ENCODE measurements around the gene SLC40A1.

SLC40A1 gene, protein sequence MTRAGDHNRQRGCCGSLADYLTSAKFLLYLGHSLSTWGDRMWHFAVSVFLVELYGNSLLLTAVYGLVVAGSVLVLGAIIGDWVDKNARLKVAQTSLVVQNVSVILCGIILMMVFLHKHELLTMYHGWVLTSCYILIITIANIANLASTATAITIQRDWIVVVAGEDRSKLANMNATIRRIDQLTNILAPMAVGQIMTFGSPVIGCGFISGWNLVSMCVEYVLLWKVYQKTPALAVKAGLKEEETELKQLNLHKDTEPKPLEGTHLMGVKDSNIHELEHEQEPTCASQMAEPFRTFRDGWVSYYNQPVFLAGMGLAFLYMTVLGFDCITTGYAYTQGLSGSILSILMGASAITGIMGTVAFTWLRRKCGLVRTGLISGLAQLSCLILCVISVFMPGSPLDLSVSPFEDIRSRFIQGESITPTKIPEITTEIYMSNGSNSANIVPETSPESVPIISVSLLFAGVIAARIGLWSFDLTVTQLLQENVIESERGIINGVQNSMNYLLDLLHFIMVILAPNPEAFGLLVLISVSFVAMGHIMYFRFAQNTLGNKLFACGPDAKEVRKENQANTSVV

DNA sequence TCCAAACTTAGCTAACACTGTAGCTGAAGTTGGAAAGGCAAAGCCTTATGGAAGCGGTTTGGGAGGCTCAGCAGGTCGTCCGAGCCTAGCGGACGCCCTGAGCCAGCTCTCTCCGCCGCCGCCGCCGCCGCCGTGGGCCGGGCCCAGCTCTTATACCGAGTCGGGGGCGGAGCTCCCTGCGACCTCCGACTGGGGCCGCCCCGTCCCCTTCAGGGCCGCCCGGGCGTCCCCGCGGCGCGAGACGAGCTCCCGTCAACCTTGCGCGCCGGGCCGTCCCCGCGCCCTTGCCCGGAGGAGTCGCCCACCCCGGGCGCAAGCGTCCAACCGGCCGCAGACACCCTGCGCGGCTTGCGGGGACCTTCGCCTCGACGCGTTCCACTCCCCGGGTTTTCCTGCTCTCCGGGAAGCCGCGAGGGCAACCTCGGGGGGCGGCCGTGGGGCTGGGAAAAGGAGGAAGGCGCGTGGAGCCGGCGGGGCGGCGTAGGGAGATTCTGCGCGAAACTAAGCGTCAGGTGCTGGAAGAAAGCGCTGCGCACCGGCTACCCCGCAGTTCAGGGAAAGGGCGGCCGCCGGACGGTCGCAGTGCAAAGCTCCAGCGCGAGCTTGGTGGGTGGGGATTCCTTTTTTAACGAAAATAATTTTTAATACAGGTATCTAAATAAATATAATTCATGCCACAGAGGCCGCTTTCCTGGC, at the start of gene SLC40A1:
Gene SLC40A1 (minus strand): TSS at position 129 of the 696 bp plus-strand sequence. CDS start 326 bp downstream, outside the sequence.
- H2AFZ ChIP-seq (ENCODE audit: low read length): peak within 1 kb of the TSS; percentile 60
- no peak for TF ChIP-seq EZH2phosphoT487 (IDR thresholded peaks at IDR 0.05; ENCODE audit: borderline replicate concordance)
- TF ChIP-seq, protein P1, sequence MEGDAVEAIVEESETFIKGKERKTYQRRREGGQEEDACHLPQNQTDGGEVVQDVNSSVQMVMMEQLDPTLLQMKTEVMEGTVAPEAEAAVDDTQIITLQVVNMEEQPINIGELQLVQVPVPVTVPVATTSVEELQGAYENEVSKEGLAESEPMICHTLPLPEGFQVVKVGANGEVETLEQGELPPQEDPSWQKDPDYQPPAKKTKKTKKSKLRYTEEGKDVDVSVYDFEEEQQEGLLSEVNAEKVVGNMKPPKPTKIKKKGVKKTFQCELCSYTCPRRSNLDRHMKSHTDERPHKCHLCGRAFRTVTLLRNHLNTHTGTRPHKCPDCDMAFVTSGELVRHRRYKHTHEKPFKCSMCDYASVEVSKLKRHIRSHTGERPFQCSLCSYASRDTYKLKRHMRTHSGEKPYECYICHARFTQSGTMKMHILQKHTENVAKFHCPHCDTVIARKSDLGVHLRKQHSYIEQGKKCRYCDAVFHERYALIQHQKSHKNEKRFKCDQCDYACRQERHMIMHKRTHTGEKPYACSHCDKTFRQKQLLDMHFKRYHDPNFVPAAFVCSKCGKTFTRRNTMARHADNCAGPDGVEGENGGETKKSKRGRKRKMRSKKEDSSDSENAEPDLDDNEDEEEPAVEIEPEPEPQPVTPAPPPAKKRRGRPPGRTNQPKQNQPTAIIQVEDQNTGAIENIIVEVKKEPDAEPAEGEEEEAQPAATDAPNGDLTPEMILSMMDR (conservative IDR thresholded peaks at IDR 0.05; ENCODE audit: low read length): no peak
- peaks cover 47% of the 10 kb centered on the region for H3K79me2 ChIP-seq (ENCODE audit: insufficient read depth, low read length)
- peak within 1 kb of the TSS; percentile 84 for H3K4me3 ChIP-seq (ENCODE audit: low read length, poor library complexity, severe bottlenecking)
- H3K36me3 ChIP-seq (ENCODE audit: insufficient read depth, low read length): no peaks in the 10 kb centered on the region
- no peaks in the 10 kb centered on the region for H3K27me3 ChIP-seq (ENCODE audit: insufficient read depth, low read length, poor library complexity, severe bottlenecking)
- peaks cover 3% of the 10 kb centered on the region; the same call in 1 of the 2 replicates for H3F3A ChIP-seq (ENCODE audit: low read depth)
- H3K9me2 ChIP-seq (replicated peaks; ENCODE audit: low read depth, low read length): no peaks in the 10 kb centered on the region
- peak within 1 kb of the TSS; percentile 86 for H3K9ac ChIP-seq (ENCODE audit: low read depth, low read length, poor library complexity, severe bottlenecking)
- peaks cover 70% of the 10 kb centered on the region for H3K4me1 ChIP-seq (ENCODE audit: insufficient read depth, low read length, poor library complexity, severe bottlenecking)
- peak within 1 kb of the TSS; percentile 93 for H3K4me2 ChIP-seq (ENCODE audit: low read depth, low read length, poor library complexity, severe bottlenecking)
- peaks cover 43% of the 10 kb centered on the region for H4K20me1 ChIP-seq (ENCODE audit: insufficient read depth, low read length, poor library complexity, severe bottlenecking)
- H3K9me3 ChIP-seq (ENCODE audit: insufficient read depth, low read depth, low read length): no peaks in the 10 kb centered on the region

DNA sequence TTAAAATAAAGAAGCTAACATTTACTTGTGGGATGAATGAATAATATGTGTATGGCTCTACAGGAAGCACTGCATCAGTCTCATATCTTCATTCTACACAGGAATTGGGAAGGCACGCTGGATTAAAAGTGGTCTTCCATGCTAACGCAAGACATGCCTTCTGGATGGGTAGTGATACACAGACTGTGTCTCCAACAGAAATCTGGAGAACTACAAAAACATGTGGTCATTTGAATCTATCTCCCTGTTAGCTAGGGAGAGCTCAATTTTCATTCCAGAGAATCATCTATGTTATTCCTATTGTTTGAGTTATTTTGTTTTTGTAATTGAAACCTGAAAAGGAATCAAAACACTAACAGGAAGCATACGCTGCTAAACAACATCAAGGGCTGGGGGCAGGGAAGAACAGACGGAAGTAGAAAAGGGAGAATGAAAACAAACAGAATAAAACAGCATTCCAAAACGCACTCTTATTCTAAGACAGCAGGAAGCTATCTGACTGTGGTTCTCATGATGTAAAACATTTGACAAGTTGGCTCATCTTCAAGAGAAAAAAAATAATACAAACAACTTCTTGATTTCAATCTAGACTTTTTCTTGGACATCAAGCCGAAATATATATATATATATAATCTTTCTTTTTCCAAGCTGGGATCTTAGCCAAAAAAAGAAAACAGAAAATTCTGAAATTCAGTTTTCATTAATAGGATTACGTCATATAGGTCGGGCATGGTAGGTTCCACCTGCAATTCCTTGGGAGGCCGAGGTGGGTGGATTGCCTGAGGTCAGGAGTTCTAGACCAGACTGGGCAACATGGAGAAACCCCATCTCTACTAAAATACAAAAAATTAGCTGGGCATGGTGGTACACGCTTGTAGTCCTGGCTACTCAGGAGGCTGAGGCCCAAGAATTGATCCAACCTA, 49.2 kb upstream of the SLC40A1 start:
- no peak overlapping the region; the same call in 1 of the 2 replicates for H2AFZ ChIP-seq (ENCODE audit: low read length)
- H3K9ac ChIP-seq (ENCODE audit: low read depth, low read length, poor library complexity, severe bottlenecking): no peak overlapping the region
- no peaks in the 10 kb centered on the region for H4K20me1 ChIP-seq (ENCODE audit: insufficient read depth, low read length, poor library complexity, severe bottlenecking)
- H3K4me1 ChIP-seq (ENCODE audit: insufficient read depth, low read length, poor library complexity, severe bottlenecking): peaks cover 2% of the 10 kb centered on the region
- H3K79me2 ChIP-seq (ENCODE audit: insufficient read depth, low read length): no peaks in the 10 kb centered on the region
- TF ChIP-seq, protein P1 (conservative IDR thresholded peaks at IDR 0.05; ENCODE audit: low read length): no peak
- TF ChIP-seq EZH2phosphoT487 (IDR thresholded peaks at IDR 0.05; ENCODE audit: borderline replicate concordance): no peak
- no peaks in the 10 kb centered on the region for H3K9me2 ChIP-seq (replicated peaks; ENCODE audit: low read depth, low read length)
- no peaks in the 10 kb centered on the region for H3K36me3 ChIP-seq (ENCODE audit: insufficient read depth, low read length)
- H3K4me2 ChIP-seq (ENCODE audit: low read depth, low read length, poor library complexity, severe bottlenecking): no peak overlapping the region
- no peaks in the 10 kb centered on the region for H3F3A ChIP-seq (ENCODE audit: low read depth)
- H3K4me3 ChIP-seq (ENCODE audit: low read length, poor library complexity, severe bottlenecking): no peak overlapping the region
- H3K27me3 ChIP-seq (ENCODE audit: insufficient read depth, low read length, poor library complexity, severe bottlenecking): no peaks in the 10 kb centered on the region
- no peaks in the 10 kb centered on the region for H3K9me3 ChIP-seq (ENCODE audit: insufficient read depth, low read depth, low read length)
